Prostate gland (tissue), 2 donors: ENCODE data around the gene RPL18A.

Experiments
- CTCF ChIP-seq, 4 experiments: fragments of 200-600 bp in 2 of 4; fragments of 450-650 bp in 2 of 4; sonication (generic) in 2 of 4; IDR thresholded peaks; 1 replicate in 3 of 4; 2 replicates in 1 of 4; pipeline ENCODE4 v1.5.1; 2016 to 2019; ENCODE audit warnings: antibody characterized with exemption in 4 of 4, mild to moderate bottlenecking in 2 of 4, moderate library complexity in 2 of 4
- POLR2AphosphoS5 ChIP-seq: sonication (generic); formaldehyde crosslinking; IDR thresholded peaks from one replicate; pipeline ENCODE4 v1.6.1; 2017; ENCODE audit warnings: antibody characterized with exemption

- TF ChIP-seq CTCF (IDR thresholded peaks at IDR 0.05), result no peak
- no peak for TF ChIP-seq POLR2AphosphoS5
Measured at GRCh38 chr19:17821190-17821589, 38.5 kb upstream of the RPL18A start, which contains the start of gene INSL3.
